SK-N-SH (cell line): Measurements from ENCODE around the gene KCNH4. TPM values are rescaled to one million over a fixed set of nuclear protein-coding genes. Genes with fewer than 3 reads are reported as not detected.

Experiments
- CTCF ChIA-PET: fragments of 300-600, 350-600 bp; formaldehyde crosslinking; extraction: SDS; loops from one replicate; lab custom pipeline; 2021; lab: Yijun Ruan, JAX
- POLR2A ChIA-PET: fragments of 350-600 bp; sonication (Branson Sonifier 250); formaldehyde crosslinking; extraction: SDS; loops from one replicate; lab custom pipeline; 2020; ENCODE audit warnings: antibody characterized with exemption, inconsistent platforms; lab: Yijun Ruan, JAX
- DNase-seq: peaks from one replicate; pipeline ENCODE4 v3.0.0; 2012
- H2AFZ ChIP-seq: fragments of 200-600 bp; sonication (generic); 2 replicates; pipeline ENCODE4 v1.8.1; 2016; ENCODE audit warnings: antibody characterized with exemption, mild to moderate bottlenecking, low read depth
- H3F3A ChIP-seq: fragments of 200-600 bp; sonication (generic); replicated peaks from 2 replicates; pipeline ENCODE3; 2016; ENCODE audit warnings: antibody characterized with exemption, mild to moderate bottlenecking; ENCODE audit not compliant: insufficient read depth
- H3K27ac ChIP-seq, 2 experiments: fragments of 200-500 bp in 1 of 2; fragments of 200-600 bp in 1 of 2; sonication (Bioruptor generic) in 1 of 2; sonication (generic), shearing (Covaris generic) in 1 of 2; 2 replicates each; pipeline versions ENCODE4 v1.5.1 to v1.6.1; 2014 to 2016; ENCODE audit warnings: low read depth in 2 of 2, inconsistent platforms in 1 of 2, low read length in 1 of 2, mild to moderate bottlenecking in 1 of 2, mixed read lengths in 1 of 2
- H3K27me3 ChIP-seq: fragments of 200-600 bp; sonication (generic), shearing (Covaris generic); 2 replicates; pipeline ENCODE4 v1.6.1; 2016; ENCODE audit warnings: mixed run types; ENCODE audit not compliant: insufficient read depth
- H3K36me3 ChIP-seq, 2 experiments: fragments of 200-500 bp in 1 of 2; fragments of 200-600 bp in 1 of 2; sonication (Bioruptor generic) in 1 of 2; sonication (generic) in 1 of 2; replicated peaks in 1 of 2; 2 replicates each; pipeline versions ENCODE3 to v1.5.1; 2014 to 2016; ENCODE audit warnings: low read length in 1 of 2, mild to moderate bottlenecking in 1 of 2; ENCODE audit not compliant: insufficient read depth in 2 of 2, control insufficient read depth in 1 of 2
- H3K4me1 ChIP-seq, 2 experiments: fragments of 200-500 bp in 1 of 2; fragments of 200-600 bp in 1 of 2; sonication (Bioruptor generic) in 1 of 2; sonication (generic), shearing (Covaris generic) in 1 of 2; 2 replicates each; pipeline versions ENCODE4 v1.5.1 to v1.6.1; 2014 to 2016; ENCODE audit warnings: low read depth in 1 of 2, low read length in 1 of 2, mixed run types in 1 of 2; ENCODE audit not compliant: insufficient read depth in 2 of 2, control insufficient read depth in 1 of 2
- H3K4me2 ChIP-seq: fragments of 200-600 bp; sonication (generic), shearing (Covaris generic); 2 replicates; pipeline ENCODE4 v1.6.1; 2017; ENCODE audit warnings: mixed run types
- H3K4me3 ChIP-seq, 2 experiments: fragments of 200-500 bp in 1 of 2; fragments of 200-600 bp in 1 of 2; sonication (Bioruptor generic) in 1 of 2; sonication (generic), shearing (Covaris generic) in 1 of 2; 2 replicates each; pipeline versions ENCODE4 v1.5.1 to v1.8.1; 2014 to 2016; ENCODE audit warnings: low read depth in 2 of 2, inconsistent platforms in 1 of 2, low read length in 1 of 2, mild to moderate bottlenecking in 1 of 2, mixed read lengths in 1 of 2, moderate library complexity in 1 of 2
- H3K79me2 ChIP-seq: fragments of 200-600 bp; sonication (generic); 2 replicates; pipeline ENCODE4 v1.8.1; 2017; ENCODE audit warnings: mild to moderate bottlenecking; ENCODE audit not compliant: insufficient read depth
- H3K9ac ChIP-seq: fragments of 200-600 bp; sonication (generic); 2 replicates; pipeline ENCODE4 v1.6.1; 2017; ENCODE audit warnings: mixed run types
- H3K9me2 ChIP-seq: fragments of 200-600 bp; sonication (generic); 2 replicates; pipeline ENCODE4 v1.6.1; 2017; ENCODE audit warnings: mixed run types
- H3K9me3 ChIP-seq: fragments of 200-600 bp; sonication (generic); 2 replicates; pipeline ENCODE4 v1.6.1; 2017; ENCODE audit warnings: mixed run types, mild to moderate bottlenecking, moderate library complexity
- H4K20me1 ChIP-seq: fragments of 200-600 bp; sonication (generic); 2 replicates; pipeline ENCODE4 v1.6.1; 2017; ENCODE audit warnings: mild to moderate bottlenecking, mixed run types; ENCODE audit not compliant: insufficient read depth
- EP300 ChIP-seq, 2 experiments: IDR thresholded peaks; 2 replicates each; pipeline versions ENCODE4 v1.4.0 to v1.6.1; 2012; ENCODE audit warnings: borderline replicate concordance in 1 of 2, low read depth in 1 of 2, low read length in 1 of 2
- IRF3 ChIP-seq: fragments of 150-350 bp; IDR thresholded peaks from 2 replicates; pipeline ENCODE4 v1.6.1; 2016; ENCODE audit warnings: mild to moderate bottlenecking, low read depth, low read length
- MXI1 ChIP-seq: IDR thresholded peaks from 2 replicates; pipeline ENCODE4 v1.6.1; 2012; ENCODE audit warnings: mild to moderate bottlenecking, low read depth, low read length, improper control_type of control experiment
- PBX3 ChIP-seq: IDR thresholded peaks from 2 replicates; pipeline ENCODE4; 2012
- REST ChIP-seq: IDR thresholded peaks from 2 replicates; pipeline ENCODE4 v1.6.1; 2012; ENCODE audit warnings: mild to moderate bottlenecking, low read depth, low read length, moderate library complexity
- TEAD4 ChIP-seq: IDR thresholded peaks from 2 replicates; pipeline ENCODE4 v1.4.0; 2012; ENCODE audit warnings: mild to moderate bottlenecking, borderline replicate concordance; ENCODE audit not compliant: insufficient read depth
- ZBTB33 ChIP-seq: IDR thresholded peaks from 2 replicates; pipeline ENCODE4 v1.4.0; 2012; ENCODE audit warnings: low read depth, borderline replicate concordance
- WGBS: methylation state at CpG from one replicate; pipeline ENCODE4 v1.1.6; 2017; ENCODE audit warnings: low lambda C conversion rate; 5-methylcytosine and 5-hydroxymethylcytosine counted together
- polyA plus RNA-seq, 3 experiments: library from polyadenylated mRNA; depleted of rRNA; stranded (reverse); fragments of >200 nt; gene quantifications; 2 replicates each; pipeline ENCODE4 v1.2.3, GENCODE V29; 2012

The KCNH4 gene
- polyA plus RNA-seq, 1 of the 3 experiments (the other 2 are of a cell fraction) = 0.46 TPM

GRCh38 chr17:42130310-42130936, 50.5 kb downstream of the KCNH4 start:
- H3K79me2 ChIP-seq = peaks cover 58% of the 10 kb centered on the region
- no peak overlapping the region for H2AFZ ChIP-seq
- no peak for DNase-seq
- H3K9ac ChIP-seq = no peak overlapping the region
- no peak for TF ChIP-seq MXI1
- TF ChIP-seq TEAD4 = no peak
- TF ChIP-seq ZBTB33 = no peak
- TF ChIP-seq EP300 (IDR thresholded peaks at IDR 0.05; ENCODE audit: borderline replicate concordance in 1 of 2, low read depth in 1 of 2, low read length in 1 of 2) = no peak
- TF ChIP-seq REST = no peak
- TF ChIP-seq IRF3 = no peak
- TF ChIP-seq PBX3 = no peak
- no peak overlapping the region for H3K27ac ChIP-seq
- ChIA-PET POLR2A (no interaction called here), CTCF (interaction anchor here (1.0 to 2.8 kb wide), 4 partner anchors 30 to 275 kb away, joined by 3 to 9 read pairs (median 4); partner anchors contain the start of gene KCNH4)
- no peaks in the 10 kb centered on the region for H3K27me3 ChIP-seq
- H3F3A ChIP-seq = peaks cover 6% of the 10 kb centered on the region
- H3K36me3 ChIP-seq = peaks cover 36 to 48% of the 10 kb centered on the region in 2 experiments
- H3K9me3 ChIP-seq = no peaks in the 10 kb centered on the region
- H3K9me2 ChIP-seq = no peaks in the 10 kb centered on the region
- H3K4me3 ChIP-seq = no peak overlapping the region
- peaks cover 13 to 25% of the 10 kb centered on the region in 2 experiments; a peak in 3 of 4 replicates for H3K4me1 ChIP-seq
- no peak overlapping the region for H3K4me2 ChIP-seq
- H4K20me1 ChIP-seq = peaks cover 42% of the 10 kb centered on the region
- WGBS = 96% methylated on average over 16 of the region's 16 CpGs
